OCI-LY1 (cell line): Measurements from ENCODE around the gene CD248.

Experiments used
- H2AFZ ChIP-seq: fragments of 200-600 bp; sonication (generic), shearing (Covaris generic); 2 replicates; pipeline ENCODE4 v1.6.0; 2014; ENCODE audit warnings: antibody characterized with exemption, mild to moderate bottlenecking, low read length
- H3F3A ChIP-seq: fragments of 200-600 bp; sonication (generic), shearing (Covaris generic); 2 replicates; pipeline ENCODE4 v1.6.0; 2014; ENCODE audit warnings: mild to moderate bottlenecking, antibody characterized with exemption, low read length, moderate library complexity; ENCODE audit not compliant: insufficient read depth
- H3K27ac ChIP-seq: fragments of 200-600 bp; sonication (generic); 2 replicates; pipeline ENCODE4 v1.5.1; 2014; ENCODE audit warnings: low read length, mixed run types, mild to moderate bottlenecking, low read depth; ENCODE audit not compliant: poor library complexity, severe bottlenecking
- H3K27me3 ChIP-seq: fragments of 200-600 bp; sonication (generic); 2 replicates; pipeline ENCODE4 v1.6.0; 2014; ENCODE audit warnings: antibody characterized with exemption, mild to moderate bottlenecking, low read length, moderate library complexity; ENCODE audit not compliant: insufficient read depth
- H3K36me3 ChIP-seq: fragments of 200-600 bp; sonication (generic); 2 replicates; pipeline ENCODE4 v1.6.1; 2014; ENCODE audit warnings: mild to moderate bottlenecking, antibody characterized with exemption, low read length, moderate library complexity, mixed read lengths; ENCODE audit not compliant: insufficient read depth
- H3K4me1 ChIP-seq: fragments of 200-600 bp; sonication (generic); 2 replicates; pipeline ENCODE4 v1.5.1; 2014; ENCODE audit warnings: mild to moderate bottlenecking, low read length, moderate library complexity; ENCODE audit not compliant: insufficient read depth, severe bottlenecking
- H3K4me2 ChIP-seq: fragments of 200-600 bp; sonication (generic), shearing (Covaris generic); 2 replicates; pipeline ENCODE4 v1.6.1; 2014; ENCODE audit warnings: low read length
- H3K4me3 ChIP-seq: fragments of 200-600 bp; sonication (generic); 2 replicates; pipeline ENCODE4 v1.5.1; 2014; ENCODE audit warnings: low read length, low read depth, mild to moderate bottlenecking, mixed read lengths; ENCODE audit not compliant: poor library complexity, severe bottlenecking
- H3K79me2 ChIP-seq: fragments of 200-600 bp; shearing (Covaris generic); 2 replicates; pipeline ENCODE4 v1.6.1; 2016; ENCODE audit warnings: mixed run types, low read length, mixed read lengths; ENCODE audit not compliant: insufficient read depth
- H3K9ac ChIP-seq: fragments of 200-600 bp; sonication (generic), shearing (Covaris generic); 2 replicates; pipeline ENCODE4 v1.6.1; 2014; ENCODE audit warnings: mild to moderate bottlenecking, low read length, mixed read lengths
- H3K9me2 ChIP-seq: fragments of 200-600 bp; sonication (generic), shearing (Covaris generic); 2 replicates; pipeline ENCODE4 v1.6.1; 2014; ENCODE audit warnings: low read depth, mild to moderate bottlenecking, low read length, mixed read lengths
- H3K9me3 ChIP-seq: fragments of 200-600 bp; shearing (Covaris generic); 2 replicates; pipeline ENCODE4 v1.6.1; 2014; ENCODE audit warnings: low read length, mixed read lengths
- H4K20me1 ChIP-seq: fragments of 200-600 bp; sonication (generic), shearing (Covaris generic); 2 replicates; pipeline ENCODE4 v1.6.0; 2016; ENCODE audit warnings: mild to moderate bottlenecking, low read length; ENCODE audit not compliant: insufficient read depth
- EZH2 ChIP-seq: fragments of 200-600 bp; sonication (generic), shearing (Covaris generic); IDR thresholded peaks from 2 replicates; pipeline ENCODE4 v1.8.0; 2017; ENCODE audit warnings: borderline replicate concordance, mixed run types, mild to moderate bottlenecking, antibody characterized with exemption, low read length, moderate library complexity, mixed read lengths
- TF ChIP-seq, protein P1 (sequence below): fragments of 200-600 bp; sonication (generic), shearing (Covaris generic); IDR thresholded peaks from 2 replicates; pipeline ENCODE4 v1.5.1; 2017; ENCODE audit warnings: mild to moderate bottlenecking, antibody characterized with exemption, low read length, moderate library complexity, mixed read lengths

CD248 gene

DNA sequence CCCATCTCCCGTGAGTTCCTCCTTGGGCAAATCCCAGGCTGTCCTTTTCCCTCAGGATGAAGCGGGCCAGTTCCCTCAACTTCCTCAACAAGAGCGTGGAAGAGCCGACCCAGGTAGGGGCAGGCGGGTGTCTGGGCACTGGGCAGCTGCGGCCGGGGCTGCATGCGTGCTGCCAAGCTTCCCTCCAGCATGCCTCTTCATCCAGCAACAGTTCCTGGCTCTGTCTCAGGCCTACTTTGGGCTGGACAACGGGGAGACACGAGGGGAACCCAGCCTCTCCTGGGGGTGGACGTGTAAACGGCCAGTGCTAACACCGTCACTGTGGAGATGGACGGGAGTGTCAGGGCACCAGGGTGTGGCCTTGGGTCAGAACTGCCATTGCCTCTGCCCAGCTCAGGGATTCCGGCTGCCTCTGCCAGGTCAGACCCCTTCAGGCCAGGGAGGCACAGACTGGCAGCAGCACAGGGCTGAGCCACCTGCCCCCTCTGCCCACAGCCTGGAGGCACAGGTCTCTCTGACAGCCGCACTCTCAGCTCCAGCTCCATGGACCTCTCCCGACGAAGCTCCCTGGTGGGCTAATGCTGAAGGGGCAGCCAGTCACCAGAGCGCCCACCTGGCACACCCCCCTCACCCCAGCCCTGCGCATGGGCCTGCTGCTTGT, 50.3 kb downstream of the CD248 start:
- no peak overlapping the region; the same call in 1 of the 2 replicates for H3K9ac ChIP-seq
- no peaks in the 10 kb centered on the region for H3F3A ChIP-seq
- H3K9me2 ChIP-seq: no peaks in the 10 kb centered on the region
- no peak overlapping the region for H2AFZ ChIP-seq
- no peak overlapping the region for H3K4me3 ChIP-seq
- H3K36me3 ChIP-seq: peaks cover 37% of the 10 kb centered on the region
- H3K79me2 ChIP-seq: peaks cover 13% of the 10 kb centered on the region
- H3K4me1 ChIP-seq: peaks cover 19% of the 10 kb centered on the region
- no peaks in the 10 kb centered on the region for H3K27me3 ChIP-seq
- no peak for TF ChIP-seq EZH2
- TF ChIP-seq, protein P1, sequence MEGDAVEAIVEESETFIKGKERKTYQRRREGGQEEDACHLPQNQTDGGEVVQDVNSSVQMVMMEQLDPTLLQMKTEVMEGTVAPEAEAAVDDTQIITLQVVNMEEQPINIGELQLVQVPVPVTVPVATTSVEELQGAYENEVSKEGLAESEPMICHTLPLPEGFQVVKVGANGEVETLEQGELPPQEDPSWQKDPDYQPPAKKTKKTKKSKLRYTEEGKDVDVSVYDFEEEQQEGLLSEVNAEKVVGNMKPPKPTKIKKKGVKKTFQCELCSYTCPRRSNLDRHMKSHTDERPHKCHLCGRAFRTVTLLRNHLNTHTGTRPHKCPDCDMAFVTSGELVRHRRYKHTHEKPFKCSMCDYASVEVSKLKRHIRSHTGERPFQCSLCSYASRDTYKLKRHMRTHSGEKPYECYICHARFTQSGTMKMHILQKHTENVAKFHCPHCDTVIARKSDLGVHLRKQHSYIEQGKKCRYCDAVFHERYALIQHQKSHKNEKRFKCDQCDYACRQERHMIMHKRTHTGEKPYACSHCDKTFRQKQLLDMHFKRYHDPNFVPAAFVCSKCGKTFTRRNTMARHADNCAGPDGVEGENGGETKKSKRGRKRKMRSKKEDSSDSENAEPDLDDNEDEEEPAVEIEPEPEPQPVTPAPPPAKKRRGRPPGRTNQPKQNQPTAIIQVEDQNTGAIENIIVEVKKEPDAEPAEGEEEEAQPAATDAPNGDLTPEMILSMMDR: no peak
- H3K27ac ChIP-seq: no peak overlapping the region
- peak overlapping the region; percentile 74 for H3K4me2 ChIP-seq
- H3K9me3 ChIP-seq: no peaks in the 10 kb centered on the region
- H4K20me1 ChIP-seq: no peaks in the 10 kb centered on the region

- Histone ChIP-seq H2AFZ (no peak overlapping the region), H4K20me1 (no peaks in the 10 kb centered on the region), H3K9me2 (no peaks in the 10 kb centered on the region), H3K4me2 (no peak overlapping the region), H3F3A (no peaks in the 10 kb centered on the region), H3K9me3 (no peaks in the 10 kb centered on the region), H3K36me3 (peaks cover 42% of the 10 kb centered on the region), H3K79me2 (peaks cover 13% of the 10 kb centered on the region), H3K9ac (no peak overlapping the region), H3K27me3 (no peaks in the 10 kb centered on the region), H3K4me1 (peaks cover 19% of the 10 kb centered on the region), H3K4me3 (no peak overlapping the region), H3K27ac (no peak overlapping the region)
- TF ChIP-seq EZH2: no peak
- TF ChIP-seq, protein P1: no peak
Measured at GRCh38 chr11:66265531-66266377, 51.1 kb downstream of the CD248 start.

DNA sequence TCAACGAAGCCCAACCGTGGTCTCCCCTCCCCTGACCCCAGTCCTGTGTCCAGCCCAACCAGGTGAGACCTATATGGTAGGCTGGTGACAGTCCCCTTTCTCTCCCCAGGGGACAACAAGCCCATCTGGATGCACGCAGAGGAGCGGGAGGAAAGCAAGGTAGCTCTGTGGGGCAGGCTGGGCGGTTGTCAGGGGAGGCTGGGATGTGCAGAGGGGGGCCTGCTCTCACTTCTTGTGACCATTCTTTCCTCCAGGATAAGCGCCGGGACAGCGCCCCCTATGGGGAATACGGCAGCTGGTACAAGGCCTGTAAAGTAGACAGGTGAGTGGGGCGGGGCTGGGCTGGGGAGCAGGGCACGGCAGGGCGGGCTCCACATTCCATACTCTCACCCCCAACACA, 51.9 kb downstream of the CD248 start:
- no peaks in the 10 kb centered on the region for H3F3A ChIP-seq
- no peak overlapping the region for H3K4me2 ChIP-seq
- H3K4me1 ChIP-seq: peaks cover 18% of the 10 kb centered on the region
- H3K4me3 ChIP-seq: no peak overlapping the region
- peaks cover 46% of the 10 kb centered on the region for H3K36me3 ChIP-seq
- no peak overlapping the region for H3K9ac ChIP-seq
- TF ChIP-seq EZH2: no peak
- TF ChIP-seq, protein P1: peak; percentile 67
- H3K9me3 ChIP-seq: no peaks in the 10 kb centered on the region
- H3K79me2 ChIP-seq: peaks cover 11% of the 10 kb centered on the region
- no peaks in the 10 kb centered on the region for H3K9me2 ChIP-seq
- no peaks in the 10 kb centered on the region for H3K27me3 ChIP-seq
- no peak overlapping the region for H3K27ac ChIP-seq
- H2AFZ ChIP-seq: no peak overlapping the region
- H4K20me1 ChIP-seq: no peaks in the 10 kb centered on the region
